GOT3 (cell line): ENCODE measurements around the gene LZIC.

ENCODE experiments used
- DNase-seq: peaks from one replicate; lab custom pipeline; 2025; ENCODE audit warnings: mixed read lengths; lab: John Stamatoyannopoulos, UW

LZIC gene

DNA sequence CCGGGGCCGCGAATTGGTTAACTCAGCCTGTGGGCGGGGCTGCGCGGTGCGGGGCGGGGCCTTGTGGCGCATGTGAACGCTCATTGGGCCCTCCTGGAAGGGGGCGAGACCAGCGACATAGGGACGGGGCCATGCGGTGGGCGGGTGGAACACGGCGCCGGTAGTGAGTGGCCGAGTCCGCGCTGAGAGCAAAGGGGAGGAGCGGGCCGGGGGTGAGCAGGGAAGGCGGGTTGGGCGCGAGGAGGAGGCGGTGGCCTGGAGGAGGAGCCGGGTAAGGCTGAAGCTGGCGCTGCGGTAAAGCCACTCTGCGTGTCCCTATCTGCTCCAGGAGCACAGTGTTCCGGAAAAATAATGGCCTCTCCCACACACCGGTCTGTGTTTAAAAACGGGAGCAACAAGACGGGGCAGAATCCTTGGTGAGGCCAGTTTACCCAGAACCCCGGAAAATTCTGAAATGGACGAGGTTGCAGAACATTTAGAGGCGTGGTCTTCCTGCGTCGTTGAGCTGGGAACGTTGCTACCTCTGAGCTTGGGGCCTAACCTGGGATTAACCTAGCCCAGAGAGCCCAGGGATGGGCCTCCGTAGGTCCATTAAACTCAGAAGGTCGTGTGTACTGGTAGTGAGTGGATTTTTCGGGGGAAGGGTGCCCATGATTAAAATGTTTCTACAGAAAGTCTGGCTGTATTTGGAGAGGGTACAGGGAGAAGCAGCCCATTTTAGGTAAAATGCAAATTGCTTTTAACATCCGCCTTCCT is 32.6 kb downstream of the LZIC start:
- DNase-seq: peak; percentile 99

GRCh38 chr1:9910076-9910422 is 33.1 kb downstream of the LZIC start, which contains the start of gene CTNNBIP1:
Gene CTNNBIP1, minus strand, starts transcription at chr1:9910269. Its CDS starts 38,205 bp downstream, at chr1:9872064.
- no peak for DNase-seq

- DNase-seq: no peak
Observed at GRCh38 chr1:9909234-9910046, 33.8 kb downstream of the LZIC start.

DNA sequence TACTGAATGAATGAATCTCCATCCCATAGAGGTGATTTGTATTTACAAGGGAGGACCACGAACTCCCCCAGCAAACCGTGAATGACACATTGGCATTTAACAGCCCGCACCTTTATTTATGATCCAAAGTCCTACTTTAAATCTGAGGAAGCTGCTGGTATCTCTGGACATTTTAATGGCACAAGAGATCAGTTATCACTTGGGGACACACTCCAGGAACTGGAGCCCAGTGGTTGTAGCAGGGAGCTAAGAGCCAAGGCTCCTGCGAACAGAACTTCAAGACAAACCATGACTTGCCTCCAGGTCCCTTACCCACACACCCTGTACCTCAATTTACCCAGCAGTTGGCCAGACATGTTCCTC is 34.3 kb downstream of the LZIC start:
- no peak for DNase-seq

DNA sequence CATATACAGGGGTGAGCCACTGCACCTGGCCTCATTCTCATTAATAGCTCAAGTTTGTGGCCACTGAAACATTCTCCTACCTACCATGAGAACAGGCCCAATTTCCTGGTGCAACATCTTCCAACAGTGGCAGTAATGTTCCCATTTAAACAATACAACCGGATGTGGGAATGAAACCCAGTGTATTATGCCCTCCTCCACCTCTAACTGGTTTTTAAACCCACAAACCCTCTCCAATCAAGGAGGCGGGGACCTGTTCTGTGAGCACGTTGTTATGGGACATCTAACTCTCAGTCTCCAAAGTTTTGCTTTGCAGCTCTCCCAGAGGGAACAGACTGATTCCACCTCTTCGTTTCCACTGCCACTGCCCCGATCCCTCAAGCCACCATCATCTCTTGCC is 35.8 kb downstream of the LZIC start:
- no peak for DNase-seq

- DNase-seq: no peak
Observed at GRCh38 chr1:9906466-9906865, 36.7 kb downstream of the LZIC start.

DNA sequence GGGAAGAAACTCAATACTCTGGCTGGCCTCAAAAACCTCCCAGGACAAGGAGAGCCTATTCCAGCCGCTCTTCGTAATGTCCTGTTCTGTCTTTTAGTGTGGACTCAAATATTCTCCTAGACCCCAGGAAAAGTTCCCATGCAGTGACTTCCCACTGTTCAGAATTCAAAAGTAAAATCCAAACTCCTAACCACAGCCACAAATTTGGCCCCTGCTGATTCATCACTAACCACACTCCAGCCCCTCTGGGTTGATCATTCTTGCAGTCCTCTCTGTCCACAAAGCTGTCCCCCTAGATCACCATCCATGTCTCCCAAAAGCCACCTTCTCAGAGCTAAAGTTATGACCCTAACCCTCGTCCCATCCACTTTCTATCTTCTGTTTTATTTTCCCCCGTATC is 38.2 kb downstream of the LZIC start:
- no peak for DNase-seq

DNA sequence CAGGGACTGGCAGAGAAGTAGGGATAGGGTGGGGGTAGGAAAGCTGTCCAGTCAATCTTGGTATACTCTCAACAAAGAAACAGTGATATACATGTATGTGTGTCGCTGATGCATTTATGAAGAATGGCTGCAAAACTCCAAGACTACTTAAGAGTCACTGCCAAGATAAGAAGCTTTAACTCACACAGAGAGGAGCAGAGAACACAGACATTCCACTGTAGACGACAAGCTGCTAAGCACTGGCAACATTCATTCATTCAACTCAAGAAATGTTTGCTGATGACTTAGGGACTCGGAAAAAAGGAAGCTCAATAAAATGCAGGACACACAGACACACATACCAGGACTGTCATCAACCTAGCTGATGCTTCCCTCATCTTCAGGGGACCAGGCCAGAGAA is 38.6 kb downstream of the LZIC start:
- DNase-seq: no peak

GRCh38 chr1:9903801-9904527 is 39.2 kb downstream of the LZIC start:
- DNase-seq: no peak

- no peak for DNase-seq
Observed at GRCh38 chr1:9902060-9902452, 41.1 kb downstream of the LZIC start.

GRCh38 chr1:9901148-9902059 is 41.8 kb downstream of the LZIC start:
- DNase-seq: no peak

DNA sequence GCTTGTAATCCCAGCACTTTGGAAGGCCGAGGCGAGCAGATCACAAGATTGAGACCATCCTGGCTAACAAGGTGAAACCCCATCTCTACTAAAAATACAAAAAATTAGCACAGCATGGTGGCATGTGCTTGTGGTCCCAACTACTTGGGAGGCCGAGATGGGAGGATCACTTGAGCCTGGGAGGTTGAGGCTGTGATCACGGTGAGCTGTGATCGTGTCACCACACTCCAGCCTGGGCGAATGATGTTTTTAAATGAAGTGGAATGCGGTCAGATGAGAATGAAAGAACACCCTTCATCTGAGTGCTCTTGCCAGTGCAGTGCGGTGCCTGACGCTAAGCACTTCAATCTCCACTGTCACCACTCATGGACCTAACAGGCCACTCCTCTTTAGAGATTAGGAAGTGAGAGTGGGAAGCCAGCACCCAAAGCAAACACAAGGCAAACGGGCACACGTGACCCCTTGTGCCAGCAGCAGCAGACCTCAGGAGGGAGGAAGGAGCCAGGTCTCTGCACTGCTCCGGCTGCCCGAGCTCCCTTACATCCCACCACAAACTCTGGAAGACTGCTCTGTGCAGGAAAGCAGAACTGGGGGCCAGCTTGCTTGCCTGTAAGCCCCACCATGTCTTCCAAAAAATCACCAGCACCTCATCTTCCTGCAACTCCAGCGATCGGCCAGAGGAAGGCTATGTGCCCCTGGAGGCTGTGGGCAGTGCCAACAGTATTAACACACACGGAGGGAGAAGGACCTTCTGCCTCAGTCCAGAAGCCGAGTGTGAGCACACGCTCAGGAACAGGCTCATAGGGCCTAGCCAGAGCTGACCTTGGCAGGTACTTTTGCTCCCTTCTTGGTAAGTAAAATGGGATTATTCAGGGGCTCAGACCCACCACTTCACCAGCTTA is 42.8 kb downstream of the LZIC start:
- DNase-seq: no peak

- no peak for DNase-seq
Observed at GRCh38 chr1:9894115-9894514, 49.1 kb downstream of the LZIC start.

DNA sequence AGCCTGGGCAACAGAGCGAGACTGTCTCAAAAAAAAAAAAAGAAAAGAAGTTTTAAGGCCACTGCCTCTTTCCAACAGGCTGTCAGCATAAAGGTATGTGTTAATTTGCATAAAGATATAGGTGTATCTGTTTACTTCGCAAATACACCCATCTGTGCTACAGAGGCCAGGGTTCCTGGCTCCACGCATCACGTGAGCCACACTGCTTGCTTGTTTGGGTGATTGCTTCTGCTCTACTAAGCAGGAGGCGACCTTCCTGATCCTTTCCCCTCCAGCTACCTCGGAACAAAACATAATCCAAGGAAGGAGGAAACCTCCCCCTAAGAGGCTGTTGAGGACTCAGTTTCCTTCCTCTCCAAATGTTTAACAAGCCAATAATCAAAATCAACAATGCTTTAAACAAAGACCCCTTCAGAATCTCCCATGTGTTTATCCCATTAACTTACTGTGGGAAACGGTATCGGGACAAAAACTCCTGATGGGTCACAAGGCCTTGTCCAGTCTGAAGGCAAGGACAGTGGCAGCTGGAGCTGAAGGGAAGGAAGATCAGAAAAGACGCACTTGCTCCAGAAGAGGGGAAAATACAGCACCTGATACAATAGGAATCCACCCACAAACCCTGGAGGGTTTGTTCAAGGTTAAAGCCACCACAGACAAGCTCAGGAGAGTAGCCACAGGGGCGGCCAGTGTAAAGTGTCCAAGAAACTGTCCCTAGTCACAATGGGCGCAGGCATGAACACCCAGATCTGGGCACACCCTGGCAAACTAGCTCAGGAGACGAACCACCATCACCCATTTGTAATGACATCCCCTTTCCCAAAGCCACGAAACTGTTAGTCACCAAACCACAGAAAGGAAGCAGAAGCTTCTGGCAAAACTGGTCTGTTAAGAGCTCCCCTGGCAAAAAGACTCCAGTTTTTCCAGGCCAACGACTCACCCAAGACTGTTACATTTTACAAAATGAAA is 50.3 kb downstream of the LZIC start:
- no peak for DNase-seq

DNA sequence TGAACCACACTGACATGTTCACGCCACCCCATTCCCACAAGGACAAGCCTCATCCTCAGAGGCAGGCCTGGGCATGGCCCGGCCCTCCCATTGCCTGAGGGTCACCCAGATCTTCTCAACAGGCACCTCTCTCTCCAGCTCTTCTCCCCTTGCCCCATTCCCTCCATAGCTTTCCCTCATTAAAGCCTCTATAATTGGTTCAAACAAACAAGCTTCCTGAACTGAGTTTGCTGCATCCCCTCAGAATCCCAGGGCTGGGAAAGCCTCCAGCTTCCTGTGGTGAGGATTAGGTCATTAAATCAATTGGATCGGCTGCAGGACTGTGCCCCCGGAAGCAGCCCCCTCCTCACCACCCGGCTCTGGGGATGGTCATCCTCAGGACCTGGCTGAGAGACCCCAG is 52.0 kb downstream of the LZIC start:
- no peak for DNase-seq

GRCh38 chr1:9890224-9890731 is 52.9 kb downstream of the LZIC start:
- DNase-seq: no peak

DNA sequence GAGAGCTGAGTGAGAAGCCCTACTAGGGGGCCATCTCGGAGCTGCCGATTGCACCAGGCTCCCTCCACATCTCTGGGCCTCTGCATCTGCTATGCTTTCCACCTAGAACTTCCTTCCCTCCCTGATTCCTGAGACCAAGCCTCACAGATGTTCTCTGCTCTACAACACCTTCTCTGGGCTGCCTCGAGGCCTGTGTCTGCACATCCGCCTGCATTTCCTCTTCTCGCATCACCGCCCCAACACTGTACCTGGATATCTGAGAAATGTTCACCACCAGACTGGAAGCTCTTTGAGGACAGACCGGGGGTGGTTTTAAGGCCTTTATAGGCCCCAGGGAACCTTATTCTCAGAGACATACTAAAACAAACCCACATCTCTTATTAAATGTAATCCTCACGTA is 53.8 kb downstream of the LZIC start:
- DNase-seq: no peak

DNA sequence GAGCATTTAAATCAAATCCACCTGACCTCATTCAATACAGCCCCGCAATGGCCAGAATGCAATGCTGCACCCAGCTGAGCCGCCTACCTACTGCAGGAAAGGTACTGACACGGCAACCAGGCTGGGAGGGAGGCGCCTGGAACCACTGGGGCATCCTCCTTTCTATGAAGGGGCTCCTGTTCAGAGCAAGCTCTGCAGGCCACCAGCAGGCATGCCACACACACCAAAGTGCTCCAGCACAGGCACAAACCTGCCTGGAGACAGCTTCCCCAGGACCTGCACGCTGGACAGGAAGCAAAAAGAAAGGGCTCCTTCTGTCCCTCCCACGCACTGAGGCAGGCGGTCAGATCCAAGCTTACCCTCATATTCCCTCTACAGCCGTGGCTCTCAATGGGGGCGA is 54.3 kb downstream of the LZIC start:
- DNase-seq: no peak

- no peak for DNase-seq
Observed at GRCh38 chr1:9887070-9887469, 56.1 kb downstream of the LZIC start.
